GM12873 (cell line): Measurements from ENCODE around the gene WNT4.

Experiments used
- CTCF ChIP-seq: IDR thresholded peaks from 2 replicates; pipeline ENCODE4 v1.5.1; 2012; ENCODE audit warnings: low read depth, mild to moderate bottlenecking, moderate library complexity, low read length, control low read depth; ENCODE audit not compliant: insufficient read depth; ENCODE audit errors: missing control alignments

WNT4 gene

GRCh38 chr1:22142315-22143064 lies 407 bp downstream of the WNT4 start:
- no peak for TF ChIP-seq CTCF

GRCh38 chr1:22141554-22142314 lies 1.2 kb downstream of the WNT4 start:
- no peak for TF ChIP-seq CTCF

GRCh38 chr1:22140694-22141093 lies 2.2 kb downstream of the WNT4 start:
- no peak for TF ChIP-seq CTCF

- no peak for TF ChIP-seq CTCF
Measured at GRCh38 chr1:22139817-22140216, 3.1 kb downstream of the WNT4 start.

GRCh38 chr1:22139066-22139594 lies 3.8 kb downstream of the WNT4 start:
- no peak for TF ChIP-seq CTCF

- no peak for TF ChIP-seq CTCF
Measured at GRCh38 chr1:22137004-22137720, 5.7 kb downstream of the WNT4 start.

- no peak for TF ChIP-seq CTCF
Measured at GRCh38 chr1:22133931-22134324, 9.0 kb downstream of the WNT4 start.
